GM20000 (cell line): ENCODE data around the gene CNNM1.
A peak's percentile ranks its signal among the peaks of the same experiment; 100 is the strongest.

ENCODE experiments used
- DNase-seq: peaks from one replicate; pipeline ENCODE4 v3.0.0; 2012; ENCODE audit warnings: low spot score
- CTCF ChIP-seq: IDR thresholded peaks from 2 replicates; pipeline ENCODE4 v1.5.1; 2012; ENCODE audit warnings: mild to moderate bottlenecking, control low read depth; ENCODE audit errors: extremely low read depth, missing control alignments

Gene CNNM1

GRCh38 chr10:99329304-99329553 lies at the start of gene CNNM1:
Gene CNNM1, plus strand, starts transcription at chr10:99329356. Its CDS starts 32 bp downstream, at chr10:99329388.
- peak; percentile 45 for DNase-seq
- no peak for TF ChIP-seq CTCF

- no peak for TF ChIP-seq CTCF
- DNase-seq, result no peak
These were observed 49.5 kb upstream of the CNNM1 start for GRCh38 chr10:99279626-99280111.

GRCh38 chr10:99280472-99280871 lies 48.7 kb upstream of the CNNM1 start:
- no peak for TF ChIP-seq CTCF
- DNase-seq, result no peak

- no peak for TF ChIP-seq CTCF
- DNase-seq, result no peak
These were observed 43.3 kb upstream of the CNNM1 start for GRCh38 chr10:99285881-99286280.

- TF ChIP-seq CTCF, result no peak
These were observed 38.9 kb upstream of the CNNM1 start for GRCh38 chr10:99290306-99290705.

GRCh38 chr10:99292159-99292558 lies 37.0 kb upstream of the CNNM1 start:
- TF ChIP-seq CTCF, result no peak
- no peak for DNase-seq

More at GRCh38 chr10:99290306-99290705, 38.9 kb upstream of the CNNM1 start:
- DNase-seq, result no peak

GRCh38 chr10:99296605-99297004 lies 32.6 kb upstream of the CNNM1 start:
- no peak for DNase-seq
- TF ChIP-seq CTCF, result no peak
